Measurements from ENCODE around the gene DCAF8. TPM values are rescaled to one million over a fixed set of nuclear protein-coding genes. Genes with fewer than 3 reads are reported as not detected.

DCAF8 gene
- total and polyA plus RNA-seq, 2 experiments from 2014 or later: 55.0 to 104 TPM

DNA sequence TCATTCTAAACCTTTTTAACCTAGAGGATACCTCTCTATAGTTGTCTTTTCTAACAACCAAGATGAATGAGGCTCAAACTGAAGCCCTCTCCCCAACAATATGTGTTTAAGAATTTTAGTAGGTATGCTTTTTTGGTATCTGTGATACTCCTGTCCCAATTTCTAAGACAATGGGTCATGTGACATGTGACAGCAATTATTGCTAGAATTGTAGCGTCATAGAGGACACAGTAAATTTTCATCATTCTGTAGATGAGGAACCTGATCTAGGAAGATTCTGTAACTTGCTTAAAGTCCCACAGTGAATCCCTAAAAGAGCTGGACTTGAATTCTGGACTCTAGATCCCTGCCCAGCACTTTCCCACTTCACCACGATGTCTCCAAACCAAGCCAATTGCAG, 83.6 kb downstream of the DCAF8 start:
- Histone ChIP-seq H3K4me3 (no peak overlapping the region), H3K9me2 (ENCODE audit: insufficient read depth) (peaks cover 5% of the 10 kb centered on the region), H3K79me2 (replicated peaks; ENCODE audit: insufficient read depth) (no peaks in the 10 kb centered on the region), H3K4me2 (no peak overlapping the region), H3F3A (replicated peaks; ENCODE audit: low read depth) (no peaks in the 10 kb centered on the region), H4K20me1 (replicated peaks; ENCODE audit: insufficient read depth) (no peaks in the 10 kb centered on the region), H3K36me3 (ENCODE audit: insufficient read depth) (no peaks in the 10 kb centered on the region), H3K27ac (ENCODE audit: low read depth) (no peak overlapping the region), H2AFZ (peak overlapping the region; percentile 69; the same call in 1 of the 2 replicates), H3K4me1 (ENCODE audit: insufficient read depth) (peaks cover 12% of the 10 kb centered on the region; the same call in 1 of the 2 replicates), H3K27me3 (ENCODE audit: insufficient read depth) (no peaks in the 10 kb centered on the region)
- H3K4me1 Mint-ChIP-seq: peaks cover 13% of the 10 kb centered on the region
- peaks cover 7% of the 10 kb centered on the region for H3K27me3 Mint-ChIP-seq (ENCODE audit: insufficient read depth, low read depth, poor library complexity)
- no peaks in the 10 kb centered on the region; the same call in 2 of the 3 replicates for H3K36me3 Mint-ChIP-seq (ENCODE audit: low read depth)
- no peaks in the 10 kb centered on the region; the same call in 1 of the 3 replicates for H3K9me3 Mint-ChIP-seq
- ATAC-seq: no peak
- H3K4me3 Mint-ChIP-seq: no peak overlapping the region
- TF ChIP-seq ZNF331 (CRISPR knock-in tag; IDR thresholded peaks at IDR 0.05; ENCODE audit: low read depth) (no peak), ZNF114 (CRISPR knock-in tag; IDR thresholded peaks at IDR 0.05) (no peak), NANOG (IDR thresholded peaks at IDR 0.05; ENCODE audit: borderline replicate concordance) (no peak), STAT1 (IDR thresholded peaks at IDR 0.05; ENCODE audit: unreplicated experiment) (no peak), EZH2phosphoT487 (IDR thresholded peaks at IDR 0.05; ENCODE audit: unreplicated experiment) (no peak), ETS1 (IDR thresholded peaks at IDR 0.05) (no peak), CTCF (conservative IDR thresholded peaks at IDR 0.05; ENCODE audit: low read depth in 2 of 2) (no peak), POLR2AphosphoS5 (IDR thresholded peaks at IDR 0.05; ENCODE audit: low read depth) (no peak), CREB1 (CRISPR knock-in tag; IDR thresholded peaks at IDR 0.05; ENCODE audit: low read depth) (no peak), JUNB (IDR thresholded peaks at IDR 0.05; ENCODE audit: unreplicated experiment) (no peak), ZNF462 (CRISPR knock-in tag; IDR thresholded peaks at IDR 0.05) (no peak), REST (IDR thresholded peaks at IDR 0.05; ENCODE audit: unreplicated experiment) (no peak), EZH2 (IDR thresholded peaks at IDR 0.05; ENCODE audit: low read depth, unreplicated experiment) (no peak)
- H3K27ac Mint-ChIP-seq: no peak overlapping the region
- DNase-seq (ENCODE audit: low spot score): no peak

All from GM23338 (cell line).